Left kidney (tissue), 2 donors: ENCODE data around the gene CCL25. TPM values are rescaled to one million over a fixed set of nuclear protein-coding genes. Genes with fewer than 3 reads are reported as not detected.
"Not testable (repeated sequence)": the region's sequence is repeated elsewhere in the genome, so short reads cannot be mapped to it uniquely, and the experiment has no call there.

Source experiments
- DNase-seq: peaks from one replicate; pipeline ENCODE4 v3.0.0-alpha.2; 2013
- polyA plus RNA-seq: library from polyadenylated mRNA; unstranded; fragments of 120-200 nt; gene quantifications from one replicate; pipeline ENCODE4 v1.2.1, GENCODE V29; 2013; ENCODE audit not compliant: insufficient read length

Gene CCL25
- polyA plus RNA-seq, 1 donor, result 0.15 TPM

DNA sequence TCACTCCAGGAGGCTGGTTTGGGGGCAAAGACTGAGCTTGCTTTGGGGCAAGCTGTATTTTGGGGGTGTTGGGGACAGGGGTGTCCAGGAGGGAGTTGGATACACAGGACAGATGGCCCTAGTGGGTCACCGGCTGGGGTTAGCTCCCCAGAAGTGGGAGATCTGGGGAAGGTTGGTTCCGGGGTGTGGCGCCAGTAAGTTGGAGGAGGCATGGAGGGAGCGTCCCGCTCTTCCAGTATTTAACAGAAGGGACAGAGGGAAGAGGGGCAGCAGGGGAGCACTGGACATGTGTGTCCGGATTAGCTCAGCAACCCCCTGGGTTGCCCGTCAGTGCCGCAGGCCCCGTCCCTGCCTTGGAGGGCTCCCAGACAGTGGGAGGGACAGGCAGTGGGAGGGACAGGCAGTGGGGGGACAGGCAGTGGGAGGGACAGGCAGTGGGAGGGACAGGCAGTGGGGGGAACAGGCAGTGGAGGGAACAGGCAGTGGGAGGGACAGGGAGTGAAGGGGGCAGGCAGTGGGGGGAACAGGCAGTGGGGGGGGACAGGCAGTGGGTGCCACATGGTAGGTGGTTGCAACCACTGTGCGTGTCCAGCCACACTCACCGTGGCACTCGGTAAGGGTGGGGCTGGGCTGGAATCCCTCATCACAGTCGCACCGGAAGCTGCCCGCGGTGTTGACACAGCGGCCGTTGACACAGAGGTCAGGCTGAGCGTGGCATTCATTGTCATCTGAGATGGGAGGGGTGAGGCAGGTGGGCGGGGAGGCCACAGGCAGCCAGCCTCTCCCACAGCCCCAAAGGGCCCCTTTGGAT, 33.2 kb downstream of the CCL25 start:
- peak; percentile 26 for DNase-seq

DNA sequence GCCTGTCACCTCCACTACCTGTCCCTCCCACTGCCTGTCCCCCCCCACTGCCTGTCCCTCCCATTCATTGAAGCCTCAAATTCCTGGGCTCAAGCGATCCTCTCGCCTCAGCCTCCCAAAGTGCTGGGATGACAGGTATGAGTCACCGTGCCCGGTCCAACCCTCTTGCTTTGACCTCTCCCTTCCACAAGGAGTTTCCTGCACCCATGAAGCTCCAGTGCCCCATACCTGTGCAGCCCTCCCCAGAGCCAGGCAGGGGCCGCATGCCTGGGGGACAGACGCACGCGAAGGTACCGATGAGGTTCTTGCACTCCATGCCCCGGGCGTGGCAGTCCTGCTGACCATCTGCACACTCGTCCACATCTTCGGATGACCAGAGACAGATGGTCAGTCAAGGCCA, 34.3 kb downstream of the CCL25 start:
- no peak for DNase-seq

DNA sequence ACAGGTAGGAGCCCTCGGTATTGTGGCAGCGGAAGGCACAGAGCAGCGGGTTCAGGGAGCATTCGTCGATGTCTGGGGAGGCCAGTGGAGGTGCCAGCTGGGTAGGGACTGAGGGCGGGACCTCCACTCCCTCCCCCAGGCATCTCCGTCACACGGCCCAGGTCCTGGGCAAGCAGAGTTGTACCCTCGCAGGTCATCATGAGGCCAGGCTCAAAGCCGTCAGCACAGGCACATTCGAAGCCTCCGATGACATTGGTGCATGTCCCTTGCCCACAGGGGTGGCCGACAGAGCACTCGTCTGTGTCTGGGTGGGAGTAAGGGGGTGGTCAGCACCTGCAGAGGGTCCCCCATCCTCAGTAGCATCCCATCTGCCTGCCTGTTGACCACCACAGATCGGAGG, 35.3 kb downstream of the CCL25 start:
- no peak for DNase-seq

DNA sequence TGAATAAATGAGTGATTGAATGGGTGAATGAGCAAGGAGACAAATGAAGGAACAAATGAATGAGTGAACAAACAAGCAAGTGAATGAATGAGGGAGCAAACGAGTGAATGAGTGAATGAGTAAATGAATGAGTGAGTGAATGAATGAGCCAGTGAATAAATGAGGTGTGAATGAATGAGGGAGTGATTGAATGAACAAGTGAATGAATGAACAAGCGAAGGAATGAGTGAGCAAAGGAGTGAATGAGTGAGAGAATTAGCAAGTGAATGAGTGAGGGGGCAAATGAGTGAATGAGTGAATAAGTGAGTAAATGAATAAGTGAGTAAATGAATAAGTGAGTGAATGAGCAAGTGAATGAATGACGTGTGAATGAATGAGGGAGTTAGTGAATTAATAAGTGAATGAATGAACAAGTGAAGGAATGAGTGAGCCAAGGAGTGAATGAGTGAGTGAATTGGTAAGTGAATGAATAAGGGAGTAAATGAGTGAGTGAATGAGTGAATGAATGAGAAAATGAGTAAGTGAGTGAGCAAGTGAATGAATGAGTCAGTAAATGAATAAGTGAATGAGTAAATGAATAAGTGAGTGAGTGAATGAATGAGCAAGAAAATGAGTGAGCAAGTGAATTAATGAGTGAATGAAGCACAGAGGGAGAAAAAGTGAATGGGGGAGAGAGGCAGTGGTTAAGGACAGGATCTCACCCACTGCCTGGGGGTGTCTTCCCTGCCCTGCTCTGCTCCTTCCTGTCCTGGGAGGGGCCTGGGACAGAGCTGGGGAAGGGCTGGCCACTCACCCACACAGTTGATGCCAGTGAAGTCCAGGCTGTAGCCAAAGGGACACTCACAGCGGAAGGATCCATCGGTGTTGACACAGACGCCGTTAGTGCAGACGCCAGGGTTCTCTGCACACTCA, 36.4 kb downstream of the CCL25 start:
- no peak for DNase-seq

DNA sequence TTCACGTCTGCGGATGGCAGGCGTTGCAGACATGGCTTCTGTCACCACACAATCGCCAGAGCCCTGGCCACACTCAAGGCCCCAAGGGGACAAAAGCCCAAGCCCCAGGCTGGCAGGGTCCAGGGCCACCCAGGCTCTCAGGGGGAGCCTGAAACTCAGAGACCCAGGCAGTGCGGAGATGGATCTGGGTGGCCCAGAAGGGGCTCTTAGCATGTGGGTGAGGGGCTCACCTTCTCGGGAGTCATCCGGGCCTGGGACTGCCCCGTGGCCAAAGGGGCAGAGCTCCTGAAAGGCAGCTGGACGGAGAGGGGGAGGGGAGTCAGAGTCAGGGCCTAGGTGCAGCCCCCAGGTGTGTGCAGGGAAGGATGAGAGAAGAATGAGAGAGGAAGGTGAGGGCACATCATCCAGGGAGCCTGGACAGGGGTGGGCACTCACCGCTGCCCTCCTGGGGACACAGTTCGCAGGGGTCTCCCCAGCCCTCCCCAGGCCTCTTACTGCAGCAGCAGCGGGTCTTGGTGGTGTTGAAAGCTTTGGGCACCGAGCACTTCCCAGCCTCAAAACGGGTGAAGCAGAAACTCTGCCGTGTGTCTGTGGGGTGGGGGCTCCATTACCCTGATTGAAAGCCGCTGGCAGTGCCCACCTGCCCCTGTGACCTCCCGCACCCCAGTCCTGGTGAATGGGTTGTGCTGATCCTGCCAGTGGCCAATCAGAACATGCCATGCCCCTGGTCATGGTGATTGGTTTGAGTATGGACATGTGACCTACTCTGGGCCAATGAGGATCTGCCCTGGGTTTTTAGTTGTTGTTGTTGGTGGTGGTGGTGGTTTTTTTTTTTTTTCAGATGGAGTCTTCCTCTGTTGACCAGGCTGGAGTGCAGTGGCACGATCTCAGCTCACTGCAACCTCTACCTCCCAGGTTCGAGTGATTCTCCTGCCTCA, 37.4 kb downstream of the CCL25 start:
- no peak for DNase-seq

DNA sequence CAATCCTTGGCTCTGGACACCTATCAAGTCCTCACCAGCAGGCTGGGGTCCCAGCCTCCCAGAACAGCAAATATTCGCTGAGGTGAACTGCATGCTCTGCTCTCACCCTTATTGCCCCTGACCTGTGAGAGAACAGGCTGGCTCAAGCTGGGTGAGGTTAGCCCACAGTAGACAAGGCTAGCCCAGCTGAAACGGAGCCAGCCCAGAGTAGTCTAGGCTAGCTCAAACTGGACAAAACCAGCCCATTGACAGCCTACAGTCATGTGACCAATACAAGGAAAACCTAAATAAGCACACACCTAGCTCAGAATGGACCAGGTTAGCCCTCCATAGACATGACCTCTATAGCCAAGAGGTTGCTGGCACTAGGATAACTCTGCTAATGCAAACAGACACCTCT, 38.4 kb downstream of the CCL25 start:
- DNase-seq, result no peak

DNA sequence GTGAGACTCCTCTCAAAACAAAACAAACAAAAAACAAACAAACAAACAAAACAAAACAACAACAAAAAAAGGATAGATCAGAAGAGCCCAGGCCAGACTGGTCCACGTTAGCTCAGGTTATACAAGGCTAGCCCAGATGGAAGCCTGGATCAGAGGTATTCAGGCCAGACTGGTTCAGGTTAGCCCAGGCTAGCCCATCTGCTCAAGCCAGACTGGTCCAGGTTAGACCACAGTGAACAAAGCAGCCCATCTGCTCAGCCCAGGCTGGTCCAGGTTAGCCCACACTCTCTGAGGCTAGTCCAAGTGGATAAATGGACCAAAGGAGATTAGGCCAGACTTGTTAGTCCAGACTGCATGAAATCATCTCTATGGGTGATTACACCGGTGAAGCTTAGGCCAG, 41.2 kb downstream of the CCL25 start:
- no peak for DNase-seq

DNA sequence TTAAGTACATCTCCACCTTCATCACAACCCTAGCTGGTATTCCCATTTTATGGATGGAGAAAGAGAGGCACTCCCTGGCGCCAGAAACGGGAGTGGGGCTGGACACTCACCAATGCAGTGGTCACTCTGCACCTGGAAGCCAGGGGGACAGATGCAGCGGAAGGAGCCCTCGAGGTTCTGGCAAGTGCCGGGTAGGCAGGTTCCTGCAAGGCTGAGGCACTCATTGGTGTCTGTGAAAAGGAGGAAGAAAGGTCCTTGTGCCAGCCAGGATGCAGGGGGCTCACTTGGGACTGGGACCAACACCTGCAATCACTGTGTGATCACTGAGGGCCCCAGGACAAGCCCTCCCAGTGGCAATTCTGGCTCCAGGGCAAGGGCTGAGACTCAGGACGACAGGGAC, 41.8 kb downstream of the CCL25 start:
- no peak for DNase-seq

DNA sequence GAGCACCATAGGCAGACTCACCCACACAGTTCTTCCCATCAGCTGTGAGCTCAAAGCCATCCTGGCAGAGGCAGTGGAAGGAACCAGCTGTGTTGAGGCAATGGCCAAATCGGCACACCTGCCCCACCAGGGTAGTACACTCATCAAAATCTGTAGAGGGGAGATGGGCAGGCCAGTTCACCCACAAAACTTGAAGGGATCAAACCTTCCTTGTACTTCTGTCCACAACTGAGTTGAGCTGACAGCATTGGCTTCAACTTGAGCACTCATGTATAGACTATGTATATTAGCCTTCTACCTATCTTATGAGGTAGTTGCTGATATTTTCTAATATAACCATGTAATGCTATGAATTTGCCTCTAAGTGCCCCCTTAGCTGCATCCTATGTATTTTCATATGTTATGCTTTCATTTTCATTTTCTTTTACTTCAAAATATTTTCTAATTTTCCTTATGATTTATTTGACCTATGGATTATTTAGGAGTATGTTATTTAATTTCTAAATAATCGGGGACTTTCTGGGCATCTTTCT, 42.9 kb downstream of the CCL25 start:
- DNase-seq, result no peak

DNA sequence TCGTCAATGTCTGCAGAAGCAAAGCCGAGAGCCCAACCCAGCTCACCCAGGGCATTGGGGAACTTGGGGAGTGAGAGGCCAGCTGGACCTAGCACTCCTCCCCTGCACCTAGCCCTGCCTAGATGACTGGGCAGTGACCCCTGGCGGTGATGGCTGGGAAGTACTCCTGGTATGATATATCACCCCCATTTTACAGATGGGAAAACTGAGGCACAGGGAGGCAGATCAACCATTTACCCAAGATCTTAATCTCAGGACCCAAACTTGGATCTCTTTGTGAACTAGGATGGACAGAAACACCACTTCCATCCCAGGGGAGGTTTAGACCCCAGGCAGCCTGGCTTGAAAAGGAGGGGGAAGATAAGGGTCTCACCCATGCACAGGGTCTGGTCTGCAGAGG, 43.5 kb downstream of the CCL25 start:
- DNase-seq, result no peak

DNA sequence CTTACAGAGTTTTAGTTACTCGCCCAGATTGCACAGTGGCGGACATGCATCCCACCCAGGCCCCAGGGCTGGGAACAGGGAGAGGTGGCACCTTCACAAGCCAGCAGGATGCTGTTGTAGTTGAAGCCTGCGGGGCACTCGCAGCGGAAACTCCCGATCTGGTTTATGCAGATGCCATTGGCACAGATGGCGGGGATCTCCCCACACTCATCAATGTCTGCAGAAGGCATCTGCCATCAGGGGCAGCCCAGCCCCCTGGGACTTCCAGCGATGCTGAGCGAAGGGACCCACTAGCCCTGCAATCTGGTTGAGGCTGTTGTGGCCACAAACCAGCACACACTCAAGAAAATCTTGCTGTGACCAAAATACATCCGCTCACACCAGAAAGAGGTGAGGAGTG, 44.6 kb downstream of the CCL25 start:
- no peak for DNase-seq

DNA sequence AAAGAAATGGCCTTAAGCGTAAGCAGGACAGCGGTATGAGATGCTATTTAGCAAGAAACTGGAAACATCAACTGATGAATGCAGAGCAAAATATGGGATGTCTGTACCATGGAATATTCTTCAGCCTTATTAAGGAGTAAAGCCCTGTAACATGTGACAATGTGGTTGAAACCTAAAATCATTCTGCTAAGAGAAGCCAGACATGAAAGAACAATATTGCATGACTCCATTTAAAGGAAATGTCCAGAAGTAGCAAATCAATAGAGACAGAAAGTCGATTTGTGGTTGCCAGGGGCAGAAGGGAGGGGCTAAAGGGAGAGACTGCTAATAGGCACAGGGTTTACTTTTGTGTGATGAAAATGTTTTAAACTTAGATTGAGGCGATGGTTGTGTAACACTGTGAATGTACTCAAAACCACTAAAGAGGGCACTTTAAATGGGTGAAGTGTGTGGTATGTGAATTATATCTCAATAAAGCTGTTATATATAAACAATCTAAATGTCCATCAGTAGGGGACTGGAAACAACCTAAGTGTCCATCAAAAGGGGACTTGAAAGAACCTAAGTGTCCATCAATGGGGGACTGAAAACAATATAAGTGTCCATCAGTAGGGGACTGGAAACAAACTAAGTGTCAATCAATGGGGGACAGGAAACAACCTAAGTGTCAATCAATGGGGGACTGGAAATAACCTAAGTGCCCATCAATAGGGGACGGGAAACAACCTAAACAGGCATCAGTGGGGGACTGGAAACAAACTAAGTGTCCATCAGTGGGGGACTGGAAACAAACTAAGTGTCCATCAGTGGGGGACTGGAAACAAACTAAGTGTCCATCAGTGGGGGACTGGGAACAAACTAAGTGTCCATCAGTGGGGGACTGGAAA, 45.4 kb downstream of the CCL25 start:
- no peak for DNase-seq

DNA sequence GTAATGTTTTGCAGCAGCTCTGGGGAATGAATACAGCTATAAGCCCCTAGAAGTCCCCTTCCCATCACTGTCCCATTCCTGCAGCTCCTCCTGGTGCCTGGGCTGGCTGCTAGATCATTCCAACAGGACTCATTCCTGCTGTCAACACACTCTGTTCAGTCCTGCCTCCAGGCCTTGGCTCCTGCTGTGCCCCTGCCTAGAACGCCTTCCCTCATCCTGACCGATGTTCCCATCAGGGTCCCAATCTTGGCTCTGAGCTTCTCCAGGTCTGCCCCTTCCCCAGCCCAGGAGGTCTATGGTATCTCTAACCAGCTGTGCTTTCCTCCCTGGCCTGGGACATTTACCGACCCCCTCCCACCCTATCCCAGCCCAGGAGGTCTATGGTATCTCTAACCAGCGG, 48.8 kb downstream of the CCL25 start:
- no peak for DNase-seq

DNA sequence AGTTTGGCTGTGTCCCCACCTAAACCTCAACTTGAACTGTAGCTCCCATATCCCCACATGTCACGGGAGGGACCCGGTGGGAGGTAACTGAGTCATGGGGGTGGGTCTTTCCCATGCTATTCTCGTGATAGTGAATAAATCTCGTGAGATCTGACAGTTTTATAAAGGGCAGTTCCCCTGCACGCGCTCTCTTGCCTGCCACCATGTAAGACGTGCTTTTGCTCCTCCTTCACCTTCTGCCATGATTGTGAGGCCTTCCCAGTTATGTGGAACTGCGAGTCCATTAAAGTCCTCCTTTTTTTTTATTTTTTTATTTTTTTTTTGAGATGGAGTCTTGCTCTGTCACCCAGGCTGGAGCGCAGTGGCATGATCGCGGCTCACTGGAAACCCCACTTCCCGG, 49.4 kb downstream of the CCL25 start:
- not testable (repeated sequence) for DNase-seq

DNA sequence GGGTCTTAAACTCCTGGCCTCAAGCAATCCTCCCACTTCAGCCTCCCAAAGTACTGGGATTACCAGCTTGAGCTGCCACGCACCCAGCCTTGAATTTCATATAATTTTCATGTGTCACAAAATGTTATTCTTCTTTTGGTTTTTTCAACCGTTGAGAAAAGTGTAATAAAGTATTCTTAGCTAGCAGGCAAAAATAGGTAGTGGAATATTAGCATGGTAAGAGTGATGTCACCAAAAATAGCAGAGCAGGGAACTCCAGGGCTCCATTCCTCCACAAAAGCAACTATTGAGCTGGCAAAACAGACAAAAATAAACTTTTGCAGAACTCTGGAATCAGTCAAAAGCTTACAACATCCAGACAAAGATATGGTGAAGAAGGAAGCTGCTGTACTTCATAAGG, 52.9 kb downstream of the CCL25 start:
- DNase-seq, result no peak

DNA sequence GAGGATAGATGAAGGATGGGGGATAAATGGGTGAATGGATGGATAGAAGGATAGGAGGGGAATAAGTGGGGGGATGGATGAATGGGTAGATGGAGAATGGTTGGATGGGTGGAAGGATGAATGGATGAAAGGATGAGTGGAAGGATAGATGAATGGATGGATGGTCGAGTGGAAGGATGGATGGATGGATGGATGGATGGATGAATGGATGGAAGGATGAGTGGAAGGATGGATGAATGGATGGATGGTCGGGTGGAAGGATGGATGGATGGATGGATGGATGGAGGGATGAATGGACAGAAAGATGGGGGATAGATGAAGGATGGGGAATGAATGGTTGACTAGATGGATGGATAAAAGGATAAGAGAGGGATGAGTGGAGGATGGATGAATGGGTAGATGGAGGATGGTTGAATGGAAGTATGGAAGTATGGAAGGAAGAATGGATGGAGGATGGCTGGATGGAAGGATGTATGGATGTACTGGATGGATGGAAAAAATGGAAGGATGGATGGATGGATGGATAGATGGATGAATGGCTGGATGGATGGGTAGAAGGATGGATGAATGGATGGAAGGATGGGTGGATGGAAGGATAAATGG, 54.8 kb downstream of the CCL25 start:
- DNase-seq, result no peak

DNA sequence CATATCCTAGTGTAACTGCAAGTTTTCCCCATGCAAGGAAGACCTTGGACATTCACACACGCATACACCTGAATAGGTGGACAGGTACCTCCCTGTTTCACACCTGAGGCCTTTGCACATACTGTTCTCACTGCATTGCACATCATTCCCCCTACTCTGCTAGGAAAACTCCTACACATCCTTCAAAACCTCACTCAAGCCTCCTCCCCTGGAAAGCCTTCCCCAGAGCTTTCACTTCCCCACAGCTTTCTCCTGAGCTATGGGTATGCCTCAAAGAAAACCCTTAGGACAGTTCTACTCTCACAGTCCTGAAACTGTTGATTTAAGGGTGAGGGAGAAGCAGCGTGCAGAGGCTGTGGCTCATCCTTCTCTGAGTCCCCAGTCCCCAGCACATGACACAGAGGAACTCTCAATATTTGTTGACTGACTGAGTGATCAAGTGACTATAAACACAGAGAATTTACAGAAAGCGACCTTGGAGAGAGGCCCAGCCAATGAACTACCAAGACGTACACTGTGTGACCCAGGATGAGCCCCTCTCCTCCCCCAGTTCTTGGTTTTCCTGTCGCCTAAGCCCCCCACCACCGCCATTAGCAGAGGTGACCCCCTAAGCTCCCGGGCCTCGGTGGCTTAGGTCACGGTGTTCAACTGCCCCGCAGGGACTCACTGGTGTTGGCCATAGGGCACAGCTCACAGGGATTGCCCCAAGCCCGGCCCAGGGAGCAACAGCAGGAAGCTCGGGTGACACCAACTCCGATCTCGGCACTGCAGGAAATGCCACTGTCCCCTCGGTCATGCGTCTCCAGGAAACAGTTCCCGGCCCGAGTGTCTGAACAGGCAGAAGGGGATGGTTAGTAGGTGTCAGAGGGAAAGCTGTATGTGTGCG, 56.2 kb downstream of the CCL25 start:
- DNase-seq, result no peak

DNA sequence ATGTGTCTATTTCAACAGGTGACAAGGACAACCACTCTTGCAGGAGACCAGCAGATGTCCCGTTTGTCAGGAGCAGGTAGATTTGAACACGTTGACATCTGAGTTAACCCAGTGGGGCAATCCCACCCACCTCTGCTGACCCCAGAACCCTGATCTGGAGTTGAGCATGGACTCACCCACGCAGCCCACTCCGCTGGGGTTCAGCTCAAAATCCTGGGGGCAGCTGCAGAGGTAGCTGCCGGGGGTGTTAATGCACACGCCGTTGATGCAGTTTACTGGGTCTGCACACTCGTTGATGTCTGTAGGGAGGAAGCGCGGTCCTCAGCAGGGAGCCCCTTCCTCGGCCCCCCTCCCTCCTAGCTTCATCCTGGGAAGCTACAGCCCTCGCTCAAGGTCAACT, 56.9 kb downstream of the CCL25 start:
- DNase-seq, result no peak

DNA sequence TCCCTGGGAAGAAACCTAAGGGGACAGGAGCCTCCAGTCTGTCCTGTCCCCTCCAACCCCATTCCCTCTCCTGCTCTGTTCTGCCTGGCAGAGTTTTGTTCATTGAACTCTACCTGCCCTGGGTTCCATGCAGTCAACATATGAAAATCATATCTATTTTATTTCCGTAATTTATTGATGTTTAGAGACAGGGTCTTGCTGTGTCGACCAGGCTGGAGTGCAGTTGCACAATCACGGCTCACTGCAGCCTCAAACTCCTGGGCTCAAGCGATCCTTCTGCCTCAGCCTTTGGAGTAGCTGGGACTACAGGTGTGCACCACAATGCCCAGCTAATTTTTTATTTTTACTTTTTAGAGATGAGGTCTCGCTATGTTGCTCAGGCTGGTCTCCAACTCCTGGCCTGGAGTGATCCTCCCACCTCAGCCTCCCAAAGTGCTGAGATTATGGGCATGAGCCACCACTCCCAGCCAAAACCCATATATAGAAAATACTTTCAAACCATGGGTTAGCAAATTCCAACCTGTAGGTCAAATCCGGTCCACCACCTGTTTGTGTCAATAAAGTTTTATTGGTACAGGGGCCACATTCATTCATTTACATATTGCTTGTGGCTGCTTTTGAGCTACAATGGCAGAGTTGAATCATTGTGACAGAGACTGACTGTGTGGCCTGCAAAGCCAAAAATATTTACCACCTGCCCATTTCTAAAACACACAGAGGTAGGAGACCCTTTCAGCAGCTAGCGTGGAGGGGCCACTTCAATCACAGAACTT, 57.5 kb downstream of the CCL25 start:
- no peak for DNase-seq
